Activated B cell treated with CpG ODN at 0.5 μM for 24 hours (primary cell): Measurements from ENCODE around the gene GNG12. TPM values are rescaled to one million over a fixed set of nuclear protein-coding genes. Genes with fewer than 3 reads are reported as not detected.
"Not testable (repeated sequence)": the region's sequence is repeated elsewhere in the genome, so short reads cannot be mapped to it uniquely, and the experiment has no call there.

Source experiments
- ATAC-seq: fragments of 200-7000 bp; cut with Tn5 transposase; one replicate; pipeline ENCODE4 v1.10.0; 2021; ENCODE audit warnings: low read depth, mild to moderate bottlenecking, moderate library complexity
- CTCF ChIA-PET: fragments of 350-600 bp; sonication (Branson Sonifier 250); formaldehyde crosslinking; loops from one replicate; lab custom pipeline; 2021; ENCODE audit warnings: antibody characterized with exemption; lab: Charles Lee
- POLR2A ChIA-PET: fragments of 350-600 bp; sonication (Branson Sonifier 250); formaldehyde crosslinking; loops from one replicate; lab custom pipeline; 2021; ENCODE audit warnings: antibody characterized with exemption; lab: Charles Lee
- DNase-seq: peaks from one replicate; pipeline ENCODE4 v3.0.0; 2022
- H3K27ac Mint-ChIP-seq: one replicate; pipeline ENCODE4 v1.8.0; 2020; ENCODE audit warnings: mixed read lengths
- H3K27me3 Mint-ChIP-seq: one replicate; pipeline ENCODE4 v1.8.0; 2021; ENCODE audit warnings: mixed read lengths
- H3K36me3 Mint-ChIP-seq: one replicate; pipeline ENCODE4 v1.8.0; 2021; ENCODE audit warnings: low read depth, mixed read lengths
- H3K4me1 Mint-ChIP-seq: one replicate; pipeline ENCODE4 v1.8.0; 2021; ENCODE audit warnings: mixed read lengths
- H3K4me3 Mint-ChIP-seq: one replicate; pipeline ENCODE4 v1.8.0; 2020; ENCODE audit warnings: mild to moderate bottlenecking, mixed read lengths
- H3K9me3 Mint-ChIP-seq: one replicate; pipeline ENCODE4 v1.8.0; 2020; ENCODE audit warnings: mixed read lengths
- intact Hi-C: fragments of 100-400 bp; cut with micrococcal nuclease; formaldehyde crosslinking; loops from one replicate; pipeline ENCODE4 v1.15.1; 2024
- total RNA-seq: library from RNA; stranded (reverse); gene quantifications from 2 replicates; pipeline ENCODE4 v1.2.3, GENCODE V29; 2022
- TF ChIP-seq, protein P1 (sequence below): fragments of 200-600 bp; IDR thresholded peaks from one replicate; pipeline ENCODE4 v1.8.0; 2022; ENCODE audit warnings: antibody characterized with exemption, mild to moderate bottlenecking

The GNG12 gene
- total RNA-seq, 1 donor from 2014 or later, result not detected

- POLR2A ChIA-PET, result interaction anchor here (0.5 kb wide), 1 partner anchor 160 kb away, joined by 8 read pairs; no protein-coding TSS in a partner anchor
- Mint-ChIP-seq H3K4me1 (no peaks in the 10 kb centered on the region), H3K27ac (no peak overlapping the region), H3K9me3 (no peaks in the 10 kb centered on the region), H3K4me3 (no peak overlapping the region), H3K36me3 (no peaks in the 10 kb centered on the region), H3K27me3 (peaks cover 13% of the 10 kb centered on the region)
- CTCF ChIA-PET, result no interaction called here
- ATAC-seq, result no peak
- TF ChIP-seq, protein P1, sequence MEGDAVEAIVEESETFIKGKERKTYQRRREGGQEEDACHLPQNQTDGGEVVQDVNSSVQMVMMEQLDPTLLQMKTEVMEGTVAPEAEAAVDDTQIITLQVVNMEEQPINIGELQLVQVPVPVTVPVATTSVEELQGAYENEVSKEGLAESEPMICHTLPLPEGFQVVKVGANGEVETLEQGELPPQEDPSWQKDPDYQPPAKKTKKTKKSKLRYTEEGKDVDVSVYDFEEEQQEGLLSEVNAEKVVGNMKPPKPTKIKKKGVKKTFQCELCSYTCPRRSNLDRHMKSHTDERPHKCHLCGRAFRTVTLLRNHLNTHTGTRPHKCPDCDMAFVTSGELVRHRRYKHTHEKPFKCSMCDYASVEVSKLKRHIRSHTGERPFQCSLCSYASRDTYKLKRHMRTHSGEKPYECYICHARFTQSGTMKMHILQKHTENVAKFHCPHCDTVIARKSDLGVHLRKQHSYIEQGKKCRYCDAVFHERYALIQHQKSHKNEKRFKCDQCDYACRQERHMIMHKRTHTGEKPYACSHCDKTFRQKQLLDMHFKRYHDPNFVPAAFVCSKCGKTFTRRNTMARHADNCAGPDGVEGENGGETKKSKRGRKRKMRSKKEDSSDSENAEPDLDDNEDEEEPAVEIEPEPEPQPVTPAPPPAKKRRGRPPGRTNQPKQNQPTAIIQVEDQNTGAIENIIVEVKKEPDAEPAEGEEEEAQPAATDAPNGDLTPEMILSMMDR, result no peak
- DNase-seq, result no peak
- intact Hi-C loops, result no loop called here
Observed at GRCh38 chr1:67666636-67667035, 166.6 kb downstream of the GNG12 start.

GRCh38 chr1:67665307-67665706, 168.0 kb downstream of the GNG12 start:
- H3K27ac Mint-ChIP-seq, DNase-seq, intact Hi-C loops, H3K36me3 Mint-ChIP-seq, POLR2A ChIA-PET, H3K4me3 Mint-ChIP-seq, ATAC-seq, H3K9me3 Mint-ChIP-seq, H3K4me1 Mint-ChIP-seq, CTCF ChIA-PET: not testable (repeated sequence)
- peaks cover 19% of the 10 kb centered on the region for H3K27me3 Mint-ChIP-seq

DNA sequence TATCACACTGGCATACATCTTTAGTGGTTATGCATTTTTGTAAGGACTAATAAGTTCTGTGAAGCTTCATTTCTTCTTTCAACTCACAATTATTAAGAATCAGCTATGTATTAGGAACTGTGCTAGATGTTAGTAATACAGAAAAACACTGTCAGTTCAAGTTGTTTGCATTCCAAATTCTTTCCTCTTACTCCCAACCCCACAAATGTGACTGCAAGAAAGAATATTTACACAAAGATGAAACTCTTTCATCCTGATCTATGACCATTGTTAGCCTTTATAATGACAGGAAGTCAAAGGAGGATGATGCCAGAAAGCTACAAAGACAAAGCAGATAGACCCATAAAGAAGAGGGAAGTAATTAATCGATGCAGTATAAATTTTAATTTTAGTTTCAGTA, 169.2 kb downstream of the GNG12 start:
- ChIA-PET POLR2A (no interaction called here), CTCF (no interaction called here)
- Mint-ChIP-seq H3K36me3 (no peaks in the 10 kb centered on the region), H3K27me3 (peaks cover 23% of the 10 kb centered on the region), H3K9me3 (no peaks in the 10 kb centered on the region), H3K27ac (no peak overlapping the region), H3K4me1 (no peaks in the 10 kb centered on the region), H3K4me3 (no peak overlapping the region)
- TF ChIP-seq, protein P1, result no peak
- ATAC-seq (no peak), DNase-seq (no peak)
- intact Hi-C loops, result no loop called here

DNA sequence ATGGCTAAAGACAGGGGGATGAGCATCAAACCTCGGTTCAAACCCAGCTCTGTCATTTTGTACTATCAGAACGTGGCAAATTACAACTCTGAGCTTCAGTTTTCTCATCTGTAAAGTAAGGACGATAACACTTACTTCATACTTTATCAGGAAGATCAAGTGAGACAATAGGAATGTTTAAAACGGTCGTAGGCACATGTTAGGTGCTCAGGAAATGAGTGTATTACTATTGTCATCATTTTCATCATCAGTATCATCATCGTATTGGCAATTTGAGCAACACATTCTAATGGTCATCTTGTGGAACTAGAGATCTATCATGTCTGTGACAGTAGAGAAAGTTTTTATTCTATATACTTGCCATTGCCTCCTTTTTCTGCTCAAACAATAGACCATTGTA, 170.4 kb downstream of the GNG12 start:
- Mint-ChIP-seq H3K4me1 (no peaks in the 10 kb centered on the region), H3K27me3 (peaks cover 21% of the 10 kb centered on the region), H3K4me3 (no peak overlapping the region), H3K9me3 (no peaks in the 10 kb centered on the region), H3K36me3 (no peaks in the 10 kb centered on the region), H3K27ac (no peak overlapping the region)
- intact Hi-C loops, result no loop called here
- TF ChIP-seq, protein P1, result no peak
- POLR2A ChIA-PET, result no interaction called here
- CTCF ChIA-PET, result no interaction called here
- ATAC-seq (no peak), DNase-seq (no peak)

DNA sequence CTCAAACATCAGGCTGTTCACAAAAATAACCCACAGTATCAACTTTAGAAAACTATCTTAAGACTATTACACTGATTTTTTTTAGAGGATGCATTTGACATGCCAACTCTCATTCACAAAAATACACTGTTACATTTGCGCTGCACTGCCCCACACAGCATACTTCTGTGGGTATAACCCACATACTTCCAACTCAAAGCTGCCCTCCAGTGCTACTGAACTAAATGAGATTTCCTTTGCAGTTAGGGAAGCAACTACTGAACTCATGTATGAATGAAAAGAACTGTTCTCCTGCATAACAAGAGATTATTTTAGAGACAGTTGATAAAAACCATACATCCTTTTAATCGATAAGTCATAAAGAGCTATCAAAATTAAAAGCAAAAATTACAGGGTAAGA, 174.0 kb downstream of the GNG12 start:
- no peak for ATAC-seq
- Mint-ChIP-seq H3K4me1 (no peaks in the 10 kb centered on the region), H3K27ac (no peak overlapping the region), H3K9me3 (no peaks in the 10 kb centered on the region), H3K36me3 (no peaks in the 10 kb centered on the region), H3K27me3 (peaks cover 19% of the 10 kb centered on the region), H3K4me3 (no peak overlapping the region)
- TF ChIP-seq, protein P1, result no peak
- ChIA-PET POLR2A (no interaction called here), CTCF (no interaction called here)
- intact Hi-C loops, result no loop called here
- DNase-seq, result no peak

DNA sequence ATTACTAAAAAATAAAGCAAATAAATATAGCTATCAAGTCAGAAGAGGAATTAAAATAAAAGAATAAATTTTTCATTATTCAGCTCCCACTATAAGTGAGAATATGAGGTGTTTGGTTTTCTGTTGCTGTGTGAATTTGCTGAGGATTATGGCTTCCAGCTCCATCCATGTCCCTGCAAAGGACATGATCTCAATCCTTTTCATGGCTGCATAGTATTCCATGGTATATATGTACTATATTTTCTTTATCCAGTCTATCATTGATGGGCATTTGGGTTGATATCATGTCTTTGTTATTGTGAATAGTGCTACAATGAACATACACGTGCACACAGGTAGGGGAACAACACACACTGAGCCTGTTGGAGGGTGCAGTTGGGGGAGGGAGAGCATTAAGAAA, 176.1 kb downstream of the GNG12 start:
- DNase-seq, ATAC-seq, H3K36me3 Mint-ChIP-seq, POLR2A ChIA-PET, intact Hi-C loops, H3K9me3 Mint-ChIP-seq, H3K4me1 Mint-ChIP-seq, H3K4me3 Mint-ChIP-seq, H3K27ac Mint-ChIP-seq: not testable (repeated sequence)
- H3K27me3 Mint-ChIP-seq, result peaks cover 17% of the 10 kb centered on the region
- CTCF ChIA-PET, result interaction anchor here (0.5 kb wide), 1 partner anchor 131 kb away, joined by 4 read pairs; no protein-coding TSS in a partner anchor
